Measurements from ENCODE around the gene CAST.
A peak's percentile ranks its signal among the peaks of the same experiment; 100 is the strongest.

The CAST gene

DNA sequence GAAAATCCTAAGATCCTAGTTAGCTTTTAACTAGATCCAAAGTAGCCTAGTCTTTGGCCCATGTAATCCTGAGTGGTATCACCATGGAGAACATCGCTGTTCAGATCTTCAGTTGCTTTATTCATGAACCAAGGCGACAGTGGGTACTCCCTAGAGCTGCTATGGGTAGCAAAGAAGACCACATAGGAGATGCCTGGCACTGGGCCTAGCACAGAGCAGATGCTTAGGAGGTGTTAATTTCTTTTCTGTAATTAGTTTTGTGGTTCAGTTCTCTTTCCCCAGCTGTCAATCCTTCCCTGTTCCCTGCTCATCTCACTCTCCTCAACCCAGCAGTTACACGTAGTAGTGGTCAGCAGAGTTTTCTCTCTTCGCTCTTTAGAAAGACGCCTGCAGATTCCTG lies 9.3 kb downstream of the CAST start:
- no peak for DNase-seq (ENCODE audit: low read depth)

DNA sequence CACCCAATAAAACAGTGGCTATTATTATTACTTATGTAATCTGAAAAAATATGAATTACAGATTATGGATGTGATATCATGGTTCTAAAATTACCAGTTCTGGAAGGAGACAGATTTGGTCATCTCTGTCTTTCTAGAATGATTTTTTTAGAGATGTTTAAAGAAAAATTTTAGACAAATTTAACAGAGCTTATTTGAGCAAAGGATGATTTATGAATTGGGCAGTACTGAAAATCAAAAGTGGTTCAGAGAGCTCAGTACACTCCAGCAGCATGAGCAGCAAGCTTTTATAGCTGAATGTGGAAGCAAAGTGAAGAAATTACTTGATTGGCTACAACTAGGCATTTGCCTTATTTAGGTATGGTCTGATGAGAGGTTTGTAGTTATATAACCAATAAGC lies 11.0 kb downstream of the CAST start:
- no peak for DNase-seq (ENCODE audit: low read depth)

DNA sequence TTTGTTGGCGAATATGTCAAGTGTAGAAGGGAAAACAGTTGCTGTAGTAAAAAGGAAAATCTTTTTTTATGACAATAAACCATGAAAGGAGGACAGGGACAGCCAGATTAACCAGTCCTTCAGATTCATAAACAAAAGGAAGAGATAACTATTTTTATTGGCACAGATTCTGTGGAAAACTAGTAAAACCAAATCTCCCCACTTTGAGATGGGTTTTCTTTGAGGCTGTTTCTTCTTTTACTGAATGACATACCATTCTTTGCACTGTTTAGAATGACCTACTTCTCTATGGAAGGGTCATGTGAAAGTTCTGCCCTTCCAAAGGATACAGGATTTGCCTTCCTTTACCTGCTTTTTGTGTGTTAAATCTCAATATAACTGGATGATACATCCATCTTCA lies 13.7 kb downstream of the CAST start:
- DNase-seq (ENCODE audit: low read depth) = no peak

DNA sequence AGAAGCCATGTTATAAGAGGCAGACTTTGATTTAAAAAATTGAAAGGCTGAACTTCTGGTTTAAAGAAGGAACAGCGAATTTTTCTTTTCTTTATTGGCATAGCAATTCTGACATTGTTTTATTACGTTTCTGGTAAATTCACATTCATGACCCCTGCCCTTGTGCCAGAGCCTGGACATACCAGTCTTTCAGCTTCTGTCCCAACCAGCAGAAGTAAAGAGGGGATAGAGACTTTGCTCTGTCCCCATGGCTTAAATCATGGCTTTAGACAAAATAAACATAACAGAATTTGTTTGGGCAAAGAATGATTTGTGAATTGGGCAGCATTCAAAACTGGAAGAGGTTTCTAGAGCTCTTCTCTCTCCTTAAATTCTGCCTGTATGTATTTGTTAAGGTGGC lies 15.3 kb downstream of the CAST start:
- DNase-seq (ENCODE audit: low read depth) = no peak

DNA sequence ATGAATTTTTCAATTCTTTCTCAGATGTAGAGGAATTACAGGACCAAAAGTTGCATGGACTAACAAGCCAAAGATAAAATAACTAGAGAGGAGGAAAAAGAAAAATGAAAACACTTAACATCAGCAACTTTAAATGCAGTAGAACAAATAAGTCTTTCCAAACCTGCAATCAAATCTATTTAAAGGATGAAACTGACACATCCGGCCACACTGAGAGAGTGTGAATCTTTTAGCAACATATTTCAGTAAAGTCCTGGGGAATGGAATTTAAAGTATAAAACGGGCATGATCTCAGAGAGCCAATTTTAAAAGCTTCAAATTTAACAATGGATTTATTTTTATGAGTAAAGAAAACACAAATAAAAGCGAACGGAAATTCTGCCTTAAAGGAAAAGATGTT lies 17.1 kb downstream of the CAST start:
- DNase-seq (ENCODE audit: low read depth) = no peak

DNA sequence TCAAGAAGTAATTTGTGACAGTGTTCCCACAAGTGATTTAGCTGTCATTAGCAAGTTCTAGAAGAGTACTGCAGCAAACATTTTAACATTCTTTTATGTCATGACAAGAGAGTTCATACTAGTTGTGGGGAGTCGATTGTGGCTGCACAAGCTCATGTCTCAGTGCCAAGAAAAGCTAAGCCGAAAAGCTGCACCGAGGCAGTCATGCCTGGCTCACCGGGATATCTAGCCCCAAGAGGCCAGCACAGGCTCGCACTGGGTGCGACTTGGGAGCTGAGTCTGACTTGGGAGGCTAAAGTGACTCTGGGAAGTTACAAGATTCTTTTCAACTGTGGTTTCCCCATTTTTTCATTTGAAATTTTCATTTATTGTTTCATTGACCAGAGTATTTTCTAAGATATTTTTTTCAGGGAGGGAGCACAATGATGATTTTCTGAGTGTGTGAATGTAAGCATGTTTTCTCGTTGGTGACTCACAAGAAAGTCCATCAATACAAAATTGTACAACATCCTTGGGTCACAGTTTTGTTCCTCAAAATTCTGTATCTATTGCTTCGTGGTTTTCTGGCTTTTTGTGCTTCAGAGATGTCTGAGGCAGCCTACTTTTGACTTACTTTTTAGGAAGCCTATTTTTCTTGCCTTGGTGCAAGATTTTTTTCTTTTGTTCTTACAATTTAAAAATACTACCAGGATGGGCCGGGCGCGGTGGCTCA lies 18.7 kb downstream of the CAST start:
- no peak for DNase-seq (ENCODE audit: low read depth)

DNA sequence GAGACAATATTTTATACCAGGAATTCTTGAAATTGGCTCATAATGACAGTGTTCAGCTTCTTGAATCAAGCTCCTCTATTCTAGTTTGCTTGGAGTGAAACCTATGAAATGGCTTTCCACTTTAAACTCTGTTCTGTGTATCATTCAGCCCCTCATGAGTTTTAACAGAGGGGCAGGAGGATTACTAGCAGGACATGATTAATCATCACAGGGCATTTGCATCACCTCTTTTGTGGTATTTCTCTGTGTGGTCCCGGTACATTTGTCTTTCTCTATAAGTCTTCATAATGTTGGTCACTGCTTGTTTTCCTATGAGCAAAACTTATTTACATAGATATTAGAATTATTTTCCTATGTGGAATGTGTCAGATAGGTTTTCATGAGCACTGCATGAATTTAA lies 21.2 kb downstream of the CAST start:
- no peak for DNase-seq (ENCODE audit: low read depth)

DNA sequence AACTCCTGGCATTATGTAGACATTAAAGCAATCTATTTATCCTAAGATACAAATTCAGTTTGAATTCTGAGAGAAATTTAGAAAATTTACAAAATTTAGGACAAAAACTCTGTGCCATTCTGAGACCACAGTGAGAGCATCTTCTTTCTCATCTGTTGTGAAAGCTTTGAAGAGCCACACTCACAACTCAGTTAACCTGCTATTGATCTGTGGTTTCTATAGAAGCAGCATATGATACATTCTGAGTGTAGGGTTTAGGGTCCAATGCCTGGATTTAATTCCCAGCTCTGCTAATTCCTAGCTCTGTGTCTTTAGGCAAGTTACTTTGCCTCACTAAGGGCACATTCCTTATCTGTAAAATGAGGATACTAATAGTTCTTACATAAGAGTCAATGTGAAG lies 21.6 kb downstream of the CAST start:
- no peak for DNase-seq (ENCODE audit: low read depth)

DNA sequence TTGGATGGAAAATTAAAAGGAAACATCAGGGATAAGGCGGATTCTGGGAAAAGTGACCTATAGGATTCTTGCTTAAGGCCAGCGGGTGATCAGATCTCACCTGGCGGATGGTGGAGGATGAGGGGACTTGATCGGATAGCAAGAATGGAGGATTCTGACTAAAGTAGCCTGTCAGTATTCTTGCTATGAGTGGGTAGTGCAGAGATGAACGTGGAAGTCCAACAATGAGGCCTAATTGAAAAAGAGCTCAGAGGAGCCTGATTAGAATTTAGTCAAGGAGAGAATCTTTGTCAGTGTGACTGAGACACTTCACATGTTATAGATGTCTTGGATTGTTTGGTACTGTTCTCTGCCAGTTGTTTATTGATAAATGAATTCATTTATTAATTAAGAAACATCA lies 24.9 kb downstream of the CAST start:
- no peak for DNase-seq (ENCODE audit: low read depth)

DNA sequence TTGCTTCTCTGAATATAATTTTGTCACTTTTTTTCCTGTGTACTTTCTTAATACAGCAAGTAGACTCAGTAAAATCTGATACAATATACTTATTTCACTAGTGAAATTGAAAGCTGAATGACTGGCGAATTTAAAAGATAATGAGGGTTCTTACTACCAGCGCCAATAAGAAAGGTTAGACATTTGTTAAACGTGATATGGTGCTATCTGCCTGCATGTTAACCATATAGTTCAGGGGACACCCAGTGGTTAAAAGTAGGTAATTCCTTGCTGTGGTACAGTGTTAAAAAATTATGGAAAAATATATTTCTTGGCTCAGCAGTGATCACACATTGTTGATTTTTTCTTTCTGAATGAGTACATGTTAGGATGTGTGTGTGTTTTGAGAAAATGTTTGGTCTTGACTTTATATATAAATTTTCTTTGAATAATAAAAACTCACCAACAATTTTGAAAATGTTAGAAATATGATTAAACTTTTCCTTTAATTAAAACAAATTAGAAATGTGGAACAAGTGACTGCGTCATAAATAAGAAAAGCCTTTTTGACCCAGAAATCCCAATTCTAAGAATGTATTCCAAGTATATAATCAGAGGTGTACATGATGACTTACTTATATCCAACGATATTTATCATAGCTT lies 25.8 kb downstream of the CAST start:
- DNase-seq (ENCODE audit: low read depth) = no peak

DNA sequence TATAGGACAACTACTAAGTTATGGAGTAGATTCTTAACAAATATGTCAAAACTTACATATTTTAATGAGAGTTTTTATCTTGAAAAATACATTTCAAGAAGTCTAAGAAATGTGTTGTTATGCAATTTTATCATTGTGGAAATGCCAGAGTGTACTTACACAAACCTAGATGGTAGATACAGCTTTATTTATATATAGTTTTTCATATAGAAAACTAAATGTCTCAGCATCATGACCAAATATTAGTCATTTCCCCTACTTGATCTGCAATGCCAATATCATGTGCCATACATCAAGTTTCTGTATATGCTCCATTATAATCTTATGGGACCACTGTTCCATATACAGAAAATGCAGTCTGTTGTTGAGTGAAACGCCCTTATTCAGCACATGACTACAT lies 28.7 kb downstream of the CAST start:
- DNase-seq (ENCODE audit: low read depth) = no peak

DNA sequence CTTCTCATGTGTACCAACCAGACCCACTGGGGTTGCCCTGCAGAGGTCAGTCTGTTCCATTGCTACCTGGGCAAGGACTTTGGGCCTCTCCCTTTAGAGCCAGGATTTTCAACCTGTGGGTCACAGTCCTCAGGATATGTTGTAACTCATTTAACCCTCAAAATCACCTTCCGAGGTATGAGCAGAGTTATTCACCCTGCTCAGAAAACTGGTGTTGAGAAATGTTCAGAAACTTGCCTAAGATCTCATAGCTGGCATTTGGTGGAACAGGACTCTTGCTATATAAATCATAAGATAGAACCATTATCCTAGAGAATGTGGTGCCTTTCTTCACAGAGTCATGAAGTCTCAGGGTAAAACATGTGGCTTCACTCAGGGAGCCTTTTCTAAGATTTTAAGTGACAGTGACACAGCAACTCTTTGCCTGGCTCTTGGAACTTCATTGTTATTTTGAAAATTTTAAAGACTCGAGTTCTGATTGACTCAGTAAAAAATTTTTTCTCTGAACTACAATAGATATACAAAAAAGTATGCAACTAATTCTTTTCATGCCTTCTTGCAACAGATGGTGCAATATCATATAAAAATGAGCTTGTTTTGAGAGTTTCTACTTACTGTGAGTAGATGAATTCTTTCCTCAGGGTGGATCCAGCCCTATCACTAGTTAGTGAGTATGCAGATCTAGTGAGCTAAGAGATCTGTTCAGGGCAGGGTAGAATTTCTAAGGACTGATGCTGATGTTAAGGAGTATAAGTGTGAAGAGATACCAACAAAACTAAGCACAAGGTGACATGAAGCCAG lies 29.5 kb downstream of the CAST start:
- DNase-seq (ENCODE audit: low read depth) = no peak

DNA sequence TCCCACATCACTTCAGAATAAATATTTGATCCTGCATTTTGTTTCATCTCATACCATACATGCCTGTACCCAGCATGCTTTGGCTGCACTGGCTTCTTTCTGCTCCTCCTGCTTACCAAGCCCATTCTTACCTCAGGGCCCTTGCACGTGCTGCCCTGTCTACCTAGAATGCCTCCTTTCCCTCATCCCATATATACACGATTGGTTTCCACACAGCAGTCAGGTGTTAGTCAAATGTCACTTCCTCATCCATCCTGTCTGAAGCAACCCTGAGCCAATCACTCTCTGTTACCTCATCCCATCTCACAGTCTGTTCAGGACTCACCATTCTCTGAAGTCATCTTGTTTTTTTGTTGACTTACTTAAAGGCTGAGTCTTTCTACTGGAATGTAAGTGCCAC lies 30.3 kb downstream of the CAST start:
- no peak for DNase-seq (ENCODE audit: low read depth)

DNA sequence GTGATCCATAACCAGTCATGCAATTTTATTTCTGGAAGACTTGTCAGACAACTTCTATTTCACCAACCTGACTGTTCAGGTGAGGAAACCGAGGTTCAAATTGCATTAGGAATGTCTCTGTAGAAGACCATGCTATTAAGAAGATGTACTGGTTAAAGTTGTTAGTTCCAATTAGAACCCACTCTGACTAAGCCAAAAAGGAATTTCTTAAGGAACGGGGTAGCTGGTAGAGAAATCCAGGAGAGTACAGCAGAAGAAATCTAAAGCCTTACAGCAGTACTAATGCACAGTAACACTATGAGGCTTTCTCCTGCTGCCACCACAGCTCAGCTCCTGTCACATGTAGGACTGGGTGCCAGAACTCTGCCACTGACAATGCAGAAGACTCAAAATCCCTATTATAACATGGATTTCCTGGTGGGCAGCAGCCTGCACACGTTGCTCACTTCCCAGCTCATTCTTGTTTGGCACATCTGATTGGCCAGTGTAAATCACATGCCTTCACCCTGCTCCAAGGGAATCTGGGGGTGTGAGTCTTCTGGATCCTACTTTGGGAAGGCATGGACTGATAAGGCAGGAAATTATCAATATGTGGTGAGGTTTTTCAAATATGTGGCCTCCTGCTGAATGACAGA lies 37.1 kb downstream of the CAST start:
- DNase-seq (ENCODE audit: low read depth) = no peak

DNA sequence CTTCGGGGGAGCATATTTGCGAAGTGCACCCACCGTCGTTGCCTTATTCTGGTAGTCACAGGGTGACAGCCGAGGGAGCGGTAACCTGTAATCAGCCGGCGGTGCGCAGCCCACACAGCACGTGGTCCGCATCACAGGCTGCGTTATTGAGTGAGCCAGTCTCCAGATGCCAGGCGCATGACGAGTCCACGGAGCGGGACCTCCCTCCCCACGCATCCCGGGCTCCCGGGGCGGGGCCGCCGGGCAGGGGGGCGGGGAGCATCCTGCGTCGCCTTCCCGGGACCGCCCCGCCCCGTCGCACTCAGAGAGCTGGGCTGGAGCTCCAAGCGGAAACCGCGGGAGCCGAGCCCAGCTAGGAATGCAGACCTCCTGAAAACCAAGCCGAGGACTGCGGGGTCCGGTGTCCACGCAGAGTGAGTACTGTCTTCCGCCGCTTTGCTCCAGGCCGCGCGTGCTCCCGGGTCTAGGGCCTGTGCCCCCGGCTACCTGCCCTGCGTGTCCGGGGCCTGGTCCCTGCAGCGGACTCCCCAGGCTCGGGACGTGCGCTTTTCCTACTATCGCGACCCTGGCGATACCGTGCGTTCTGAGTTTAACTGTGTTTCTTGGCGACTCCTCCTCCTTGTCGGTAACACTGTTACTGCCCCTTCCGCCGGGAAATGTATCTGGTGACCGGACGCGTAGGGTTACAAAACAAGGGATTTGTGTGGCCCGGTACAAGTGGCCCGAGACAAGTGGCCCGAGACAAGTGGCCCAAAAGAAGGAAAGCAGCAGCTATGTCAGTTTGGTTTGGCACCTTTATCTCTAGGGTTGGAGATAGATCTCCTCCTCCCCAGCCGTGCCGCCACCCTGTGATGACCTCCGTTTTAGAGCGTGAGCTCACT lies 40.6 kb downstream of the CAST start:
- peak; percentile 79 for DNase-seq (ENCODE audit: low read depth)

DNA sequence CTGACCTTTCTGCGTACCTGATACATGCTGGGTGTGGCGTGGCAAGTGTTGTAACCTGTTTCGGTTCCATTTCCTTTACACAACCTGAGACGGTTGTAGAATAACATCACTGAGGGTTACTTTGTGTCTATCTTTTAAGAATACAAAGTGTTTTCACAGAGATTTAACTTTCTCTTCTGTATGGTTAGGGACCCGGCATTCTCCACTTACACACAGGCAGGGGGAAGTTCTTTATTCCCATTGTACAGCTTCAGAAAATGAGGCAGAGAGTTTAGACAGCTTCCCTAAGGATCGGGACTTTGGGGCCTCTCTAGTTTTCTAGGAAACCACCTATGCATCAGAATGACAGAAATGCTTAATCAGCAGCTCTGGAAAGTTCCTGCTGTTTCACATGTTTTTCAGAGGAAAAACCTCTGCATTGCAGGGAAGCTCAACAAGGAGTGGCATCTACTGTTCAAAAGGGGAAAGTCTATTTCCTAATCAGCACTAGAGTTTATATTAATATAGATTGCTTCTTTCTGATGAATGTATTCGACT lies 41.3 kb downstream of the CAST start:
- DNase-seq (ENCODE audit: low read depth) = no peak

DNA sequence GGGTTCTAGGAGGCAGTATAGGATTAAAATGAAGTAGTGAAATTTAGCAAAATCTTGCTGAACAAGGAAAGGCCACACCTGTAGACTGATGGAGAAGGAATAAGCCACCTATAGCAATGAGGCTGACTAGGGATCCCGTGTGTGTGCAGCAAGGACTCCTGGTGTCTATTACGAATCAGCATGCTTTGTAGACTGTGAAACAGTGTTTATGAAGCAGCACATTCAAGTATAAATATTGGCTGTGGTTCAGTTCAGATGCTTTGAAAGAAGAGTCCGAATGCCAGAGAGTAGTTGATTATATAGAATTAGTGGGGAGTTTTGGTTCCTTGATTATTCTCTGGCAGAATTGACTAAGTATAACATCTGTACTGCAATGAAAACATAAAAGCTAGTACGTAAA lies 41.8 kb downstream of the CAST start:
- DNase-seq (ENCODE audit: low read depth) = no peak

DNA sequence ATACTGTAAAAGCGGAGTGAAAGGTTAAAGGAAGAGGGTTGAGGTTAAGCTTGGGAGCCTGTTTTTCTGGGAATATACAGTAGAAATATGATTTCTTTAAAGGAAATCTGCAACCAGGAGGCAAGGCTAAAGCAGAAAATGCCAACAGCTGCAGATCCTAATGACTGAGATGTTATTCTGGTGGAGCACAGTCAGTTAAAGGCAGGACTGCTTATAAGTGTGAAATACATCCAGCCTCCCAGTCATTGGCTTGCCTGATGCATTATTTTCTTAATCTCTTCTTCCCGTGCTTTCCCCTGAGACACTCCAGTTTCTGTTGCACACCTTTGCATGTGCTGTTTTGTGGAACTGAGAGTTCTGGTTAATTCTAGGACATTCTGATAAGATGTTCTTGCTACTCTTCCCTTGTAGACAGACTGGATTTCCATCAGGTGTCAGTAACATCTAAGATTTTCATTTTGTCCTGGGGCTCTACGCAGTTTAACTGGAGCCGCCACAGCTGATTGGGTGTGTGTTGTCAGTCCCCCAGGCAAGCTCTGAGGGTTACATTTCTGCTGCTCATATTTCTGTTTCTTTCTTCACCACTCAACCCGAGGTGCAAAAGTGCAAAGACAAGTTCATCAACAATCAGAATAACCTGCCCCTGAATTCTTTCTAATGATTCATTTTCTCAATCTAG lies 44.4 kb downstream of the CAST start:
- DNase-seq (ENCODE audit: low read depth) = no peak

DNA sequence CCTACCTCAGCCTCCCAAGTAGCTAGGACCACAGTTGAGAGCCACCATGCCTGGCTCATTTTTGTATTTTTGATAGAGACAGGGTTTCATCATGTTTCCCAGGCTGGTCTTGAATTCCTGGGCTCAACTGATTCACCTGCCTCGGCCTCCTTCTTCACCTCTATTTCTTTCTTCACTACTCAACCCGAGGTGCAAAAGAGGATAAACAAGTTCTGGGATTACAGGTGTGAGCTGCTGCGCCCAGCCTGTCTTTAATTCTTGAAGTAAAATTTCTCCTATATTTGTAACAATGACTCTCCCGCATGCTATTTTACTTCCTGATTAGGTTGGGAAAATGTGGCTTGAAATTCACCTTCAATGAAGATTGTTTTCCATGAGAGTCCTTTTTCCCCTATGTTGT lies 46.4 kb downstream of the CAST start:
- DNase-seq (ENCODE audit: low read depth) = no peak

DNA sequence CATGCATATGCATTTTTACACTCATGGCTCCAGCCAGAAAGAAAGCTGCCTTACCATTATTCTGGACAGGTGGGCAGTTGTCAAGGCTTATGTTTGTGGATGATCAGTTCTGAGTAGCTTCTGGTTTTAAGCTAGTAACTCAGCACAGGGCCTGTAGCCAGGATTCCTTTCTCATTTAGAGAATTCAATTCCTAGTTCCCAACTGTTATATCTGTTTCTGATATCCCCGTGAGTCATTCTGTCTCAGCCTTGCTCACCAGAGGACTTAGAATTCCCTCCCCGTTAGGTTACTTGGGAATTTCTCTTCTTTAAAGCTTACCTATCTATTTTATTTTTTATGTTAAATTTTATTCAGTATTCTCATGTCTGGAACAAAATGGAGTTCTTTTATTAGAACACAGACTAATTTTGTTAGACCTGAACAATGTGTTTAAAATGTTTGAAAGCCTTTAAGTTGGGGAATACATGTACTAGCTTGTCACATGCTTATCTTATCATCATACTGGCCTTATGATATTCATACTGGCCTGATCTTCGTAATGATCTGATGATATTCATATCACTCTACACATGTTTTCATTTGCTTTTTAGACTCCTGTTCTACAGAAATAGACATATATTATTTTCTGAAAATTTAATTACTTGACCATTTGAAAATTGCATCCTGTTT lies 47.1 kb downstream of the CAST start:
- DNase-seq (ENCODE audit: low read depth) = peak; percentile 47

Data from non-pigmented ciliary epithelial cell (primary cell).